SH-SY5Y (cell line): ENCODE data around the gene EOLA1.
"Not testable (repeated sequence)": the region's sequence is repeated elsewhere in the genome, so short reads cannot be mapped to it uniquely, and the experiment has no call there.

Experiments
- GATA2 ChIP-seq: IDR thresholded peaks from 2 replicates; pipeline ENCODE4 v1.6.1; 2011; ENCODE audit warnings: mild to moderate bottlenecking, low read depth, low read length
- GATA3 ChIP-seq: IDR thresholded peaks from 2 replicates; pipeline ENCODE4 v1.6.1; 2011; ENCODE audit warnings: low read depth, mild to moderate bottlenecking, low read length, moderate library complexity

Gene EOLA1

GRCh38 chrX:149531599-149531998 lies 9.2 kb upstream of the EOLA1 start:
- TF ChIP-seq GATA2 (no peak), GATA3 (no peak)

GRCh38 chrX:149539283-149540130 lies 1.3 kb upstream of the EOLA1 start:
- TF ChIP-seq GATA2 (no peak), GATA3 (no peak)

- TF ChIP-seq GATA2: no peak
- TF ChIP-seq GATA3: no peak
Observed at GRCh38 chrX:149540131-149540620, 636 bp upstream of the EOLA1 start.

GRCh38 chrX:149541521-149542047 lies 772 bp downstream of the EOLA1 start:
- TF ChIP-seq GATA2 (no peak), GATA3 (no peak)

GRCh38 chrX:149549701-149550100 lies 8.9 kb downstream of the EOLA1 start, which contains the start of gene HSFX3:
Gene HSFX3, minus strand, starts transcription at chrX:149549924. Its CDS starts 72 bp downstream, at chrX:149549852.
- not testable (repeated sequence) for TF ChIP-seq GATA2, GATA3

GRCh38 chrX:149563359-149563758 lies 22.5 kb downstream of the EOLA1 start:
- TF ChIP-seq GATA2: no peak
- no peak for TF ChIP-seq GATA3

GRCh38 chrX:149567621-149568417 lies 27.0 kb downstream of the EOLA1 start:
- TF ChIP-seq GATA3 (no peak), GATA2 (no peak)

GRCh38 chrX:149568701-149569296 lies 28.0 kb downstream of the EOLA1 start:
- no peak for TF ChIP-seq GATA2
- TF ChIP-seq GATA3: no peak

- no peak for TF ChIP-seq GATA2
- TF ChIP-seq GATA3: no peak
Observed at GRCh38 chrX:149569770-149570169, 29.0 kb downstream of the EOLA1 start.

- TF ChIP-seq GATA3 (no peak), GATA2 (no peak)
Observed at GRCh38 chrX:149570668-149571067, 29.9 kb downstream of the EOLA1 start.

GRCh38 chrX:149571770-149572169 lies 31.0 kb downstream of the EOLA1 start:
- TF ChIP-seq GATA3 (no peak), GATA2 (no peak)

- TF ChIP-seq GATA3 (no peak), GATA2 (no peak)
Observed at GRCh38 chrX:149572743-149573142, 31.9 kb downstream of the EOLA1 start.

- TF ChIP-seq GATA2, GATA3: not testable (repeated sequence)
Observed at GRCh38 chrX:149587359-149587758, 46.5 kb downstream of the EOLA1 start, which contains the start of gene MAGEA9B. Gene MAGEA9B, minus strand, starts transcription at chrX:149587459. Its CDS starts 4,280 bp downstream, at chrX:149583179.

GRCh38 chrX:149595214-149595613 lies 54.4 kb downstream of the EOLA1 start, which contains the start of gene HSFX2:
Gene HSFX2, minus strand, starts transcription at chrX:149595314. Its CDS starts 614 bp downstream, at chrX:149594700.
- not testable (repeated sequence) for TF ChIP-seq GATA2, GATA3
